WTC11 (cell line): ENCODE measurements around the gene PAK1. TPM values are rescaled to one million over a fixed set of nuclear protein-coding genes. Genes with fewer than 3 reads are reported as not detected.

ENCODE experiments used
- ATAC-seq: fragments of 200-7000 bp; cut with Tn5 transposase; 2 replicates; pipeline ENCODE4 v1.10.0; 2021; ENCODE audit warnings: mild to moderate bottlenecking, moderate library complexity
- CTCF ChIA-PET: fragments of 300-600 bp; sonication (Branson Sonifier 250); formaldehyde crosslinking; loops from one replicate; lab custom pipeline; 2021; ENCODE audit warnings: antibody characterized with exemption; lab: Charles Lee
- POLR2A ChIA-PET: fragments of 350-600 bp; sonication (Branson Sonifier 250); formaldehyde crosslinking; loops from one replicate; lab custom pipeline; 2021; ENCODE audit warnings: antibody characterized with exemption; lab: Charles Lee
- DNase-seq: peaks from one replicate; pipeline ENCODE4 v3.0.0; 2021; ENCODE audit warnings: low spot score
- H3K27ac Mint-ChIP-seq: 2 replicates; pipeline ENCODE4 v1.8.0; 2021; ENCODE audit warnings: mixed read lengths
- H3K27me3 Mint-ChIP-seq: 2 replicates; pipeline ENCODE4 v1.8.0; 2021; ENCODE audit warnings: low read depth, mild to moderate bottlenecking, moderate library complexity, mixed read lengths
- H3K36me3 Mint-ChIP-seq: 2 replicates; pipeline ENCODE4 v1.8.0; 2021; ENCODE audit warnings: mixed read lengths
- H3K4me1 Mint-ChIP-seq: 2 replicates; pipeline ENCODE4 v1.8.0; 2022; ENCODE audit warnings: mixed read lengths
- H3K4me3 Mint-ChIP-seq: 2 replicates; pipeline ENCODE4 v1.8.0; 2021; ENCODE audit warnings: mild to moderate bottlenecking, moderate library complexity, mixed read lengths
- H3K9me3 Mint-ChIP-seq: 2 replicates; pipeline ENCODE4 v1.8.0; 2021; ENCODE audit warnings: mixed read lengths
- CREM ChIP-seq: sonication (generic); formaldehyde crosslinking; IDR thresholded peaks from 2 replicates; pipeline ENCODE4 v1.8.1; 2022; ENCODE audit warnings: mild to moderate bottlenecking, missing genetic modification reagents, moderate library complexity
- FOXP1 ChIP-seq: sonication (generic); formaldehyde crosslinking; IDR thresholded peaks from 2 replicates; pipeline ENCODE4 v1.8.0; 2022; ENCODE audit warnings: missing genetic modification reagents, mild to moderate bottlenecking, moderate library complexity, borderline replicate concordance
- GABPB1 ChIP-seq: sonication (generic); formaldehyde crosslinking; IDR thresholded peaks from 2 replicates; pipeline ENCODE4 v1.8.1; 2023; ENCODE audit warnings: mild to moderate bottlenecking, missing genetic modification reagents
- GRHL2 ChIP-seq: fragments of 250-450 bp; sonication (Bioruptor Pico); IDR thresholded peaks from 2 replicates; pipeline ENCODE4 v1.8.0; 2022; ENCODE audit warnings: mild to moderate bottlenecking, moderate library complexity; ENCODE audit not compliant: insufficient replicate concordance, severe bottlenecking
- MYBL2 ChIP-seq: sonication (generic); formaldehyde crosslinking; IDR thresholded peaks from 2 replicates; pipeline ENCODE4 v1.8.1; 2023; ENCODE audit warnings: mild to moderate bottlenecking, moderate library complexity, missing genetic modification reagents
- NFE2L1 ChIP-seq: sonication (generic); formaldehyde crosslinking; IDR thresholded peaks from 2 replicates; pipeline ENCODE4 v1.8.1; 2023; ENCODE audit warnings: missing genetic modification reagents
- NR2C2 ChIP-seq: sonication (generic); formaldehyde crosslinking; IDR thresholded peaks from 2 replicates; pipeline ENCODE4 v1.8.0; 2022; ENCODE audit warnings: mild to moderate bottlenecking, missing genetic modification reagents
- NR3C1 ChIP-seq: sonication (generic); formaldehyde crosslinking; conservative IDR thresholded peaks from 2 replicates; pipeline ENCODE4 v1.8.1; 2023; ENCODE audit warnings: low read depth, mild to moderate bottlenecking, missing genetic modification reagents
- RELA ChIP-seq: sonication (generic); formaldehyde crosslinking; IDR thresholded peaks from 2 replicates; pipeline ENCODE4 v1.8.1; 2022; ENCODE audit warnings: missing genetic modification reagents, mild to moderate bottlenecking, borderline replicate concordance
- STAT6 ChIP-seq: sonication (generic); formaldehyde crosslinking; conservative IDR thresholded peaks from 2 replicates; pipeline ENCODE4 v1.8.1; 2023; ENCODE audit warnings: mild to moderate bottlenecking, low read depth, missing genetic modification reagents, moderate library complexity
- TEAD4 ChIP-seq: sonication (generic); formaldehyde crosslinking; IDR thresholded peaks from 2 replicates; pipeline ENCODE4 v1.8.0; 2022; ENCODE audit warnings: mild to moderate bottlenecking, missing genetic modification reagents
- USF2 ChIP-seq: sonication (generic); formaldehyde crosslinking; IDR thresholded peaks from 2 replicates; pipeline ENCODE4 v1.8.1; 2023; ENCODE audit warnings: mild to moderate bottlenecking, missing genetic modification reagents, moderate library complexity
- ZMAT4 ChIP-seq: fragments of 250-450 bp; sonication (Bioruptor Pico); IDR thresholded peaks from 2 replicates; pipeline ENCODE4 v1.9.0; 2021; ENCODE audit warnings: mild to moderate bottlenecking
- ZNF396 ChIP-seq: fragments of 250-450 bp; sonication (Bioruptor Pico); IDR thresholded peaks from 2 replicates; pipeline ENCODE4 v1.8.0; 2021; ENCODE audit warnings: mild to moderate bottlenecking, moderate library complexity, borderline replicate concordance
- total RNA-seq: library from RNA; stranded (reverse); gene quantifications from 3 replicates; pipeline ENCODE4 v1.2.3, GENCODE V29; 2021
- TF ChIP-seq, protein P1 (sequence below): sonication (generic); formaldehyde crosslinking; IDR thresholded peaks from 2 replicates; pipeline ENCODE4 v1.8.0; 2022; ENCODE audit warnings: missing genetic modification reagents
- TF ChIP-seq, protein P2 (sequence below): sonication (generic); formaldehyde crosslinking; IDR thresholded peaks from 2 replicates; pipeline ENCODE4 v1.8.0; 2022; ENCODE audit warnings: mild to moderate bottlenecking, missing genetic modification reagents
- TF ChIP-seq, protein P3 (sequence below): fragments of 250-450 bp; sonication (Bioruptor Pico); IDR thresholded peaks from 2 replicates; pipeline ENCODE4 v1.9.0; 2021; ENCODE audit warnings: mild to moderate bottlenecking, borderline replicate concordance
- TF ChIP-seq, protein P4 (sequence below): fragments of 250-450 bp; sonication (Bioruptor Pico); IDR thresholded peaks from 2 replicates; pipeline ENCODE4 v1.9.0; 2021; ENCODE audit warnings: mild to moderate bottlenecking

Gene PAK1
- total RNA-seq, 1 experiment from 2014 or later = 160 TPM

- Mint-ChIP-seq H3K36me3 (no peaks in the 10 kb centered on the region), H3K27ac (no peak overlapping the region), H3K27me3 (peaks cover 2% of the 10 kb centered on the region; the same call in 1 of the 2 replicates), H3K4me1 (peaks cover 15% of the 10 kb centered on the region), H3K4me3 (no peak overlapping the region), H3K9me3 (no peaks in the 10 kb centered on the region)
- POLR2A ChIA-PET = interaction anchor here (0.6 kb wide), 1 partner anchor 8 kb away, joined by 4 read pairs; no protein-coding TSS in a partner anchor
- ATAC-seq = peak; percentile 76
- no peak for DNase-seq
- TF ChIP-seq ZMAT4 (no peak), USF2 (CRISPR knock-in tag) (no peak), TEAD4 (CRISPR knock-in tag) (no peak), GRHL2 (no peak), STAT6 (CRISPR knock-in tag) (no peak), MYBL2 (CRISPR knock-in tag) (no peak), ZNF396 (no peak), NR3C1 (CRISPR knock-in tag) (no peak), FOXP1 (CRISPR knock-in tag) (no peak), RELA (CRISPR knock-in tag) (no peak), NR2C2 (no peak), CREM (no peak), GABPB1 (CRISPR knock-in tag) (no peak)
- TF ChIP-seq, protein P1, sequence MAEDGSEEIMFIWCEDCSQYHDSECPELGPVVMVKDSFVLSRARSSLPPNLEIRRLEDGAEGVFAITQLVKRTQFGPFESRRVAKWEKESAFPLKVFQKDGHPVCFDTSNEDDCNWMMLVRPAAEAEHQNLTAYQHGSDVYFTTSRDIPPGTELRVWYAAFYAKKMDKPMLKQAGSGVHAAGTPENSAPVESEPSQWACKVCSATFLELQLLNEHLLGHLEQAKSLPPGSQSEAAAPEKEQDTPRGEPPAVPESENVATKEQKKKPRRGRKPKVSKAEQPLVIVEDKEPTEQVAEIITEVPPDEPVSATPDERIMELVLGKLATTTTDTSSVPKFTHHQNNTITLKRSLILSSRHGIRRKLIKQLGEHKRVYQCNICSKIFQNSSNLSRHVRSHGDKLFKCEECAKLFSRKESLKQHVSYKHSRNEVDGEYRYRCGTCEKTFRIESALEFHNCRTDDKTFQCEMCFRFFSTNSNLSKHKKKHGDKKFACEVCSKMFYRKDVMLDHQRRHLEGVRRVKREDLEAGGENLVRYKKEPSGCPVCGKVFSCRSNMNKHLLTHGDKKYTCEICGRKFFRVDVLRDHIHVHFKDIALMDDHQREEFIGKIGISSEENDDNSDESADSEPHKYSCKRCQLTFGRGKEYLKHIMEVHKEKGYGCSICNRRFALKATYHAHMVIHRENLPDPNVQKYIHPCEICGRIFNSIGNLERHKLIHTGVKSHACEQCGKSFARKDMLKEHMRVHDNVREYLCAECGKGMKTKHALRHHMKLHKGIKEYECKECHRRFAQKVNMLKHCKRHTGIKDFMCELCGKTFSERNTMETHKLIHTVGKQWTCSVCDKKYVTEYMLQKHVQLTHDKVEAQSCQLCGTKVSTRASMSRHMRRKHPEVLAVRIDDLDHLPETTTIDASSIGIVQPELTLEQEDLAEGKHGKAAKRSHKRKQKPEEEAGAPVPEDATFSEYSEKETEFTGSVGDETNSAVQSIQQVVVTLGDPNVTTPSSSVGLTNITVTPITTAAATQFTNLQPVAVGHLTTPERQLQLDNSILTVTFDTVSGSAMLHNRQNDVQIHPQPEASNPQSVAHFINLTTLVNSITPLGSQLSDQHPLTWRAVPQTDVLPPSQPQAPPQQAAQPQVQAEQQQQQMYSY (CRISPR knock-in tag) = no peak
- TF ChIP-seq, protein P2, sequence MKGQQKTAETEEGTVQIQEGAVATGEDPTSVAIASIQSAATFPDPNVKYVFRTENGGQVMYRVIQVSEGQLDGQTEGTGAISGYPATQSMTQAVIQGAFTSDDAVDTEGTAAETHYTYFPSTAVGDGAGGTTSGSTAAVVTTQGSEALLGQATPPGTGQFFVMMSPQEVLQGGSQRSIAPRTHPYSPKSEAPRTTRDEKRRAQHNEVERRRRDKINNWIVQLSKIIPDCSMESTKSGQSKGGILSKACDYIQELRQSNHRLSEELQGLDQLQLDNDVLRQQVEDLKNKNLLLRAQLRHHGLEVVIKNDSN (CRISPR knock-in tag) = no peak
- CTCF ChIA-PET = interaction anchor here (1.0 to 1.3 kb wide), 2 partner anchors 108 to 287 kb away, joined by 3 to 4 read pairs; partner anchors contain the start of gene AQP11
These were observed 170.6 kb downstream of the PAK1 start for GRCh38 chr11:77303328-77303727.

DNA sequence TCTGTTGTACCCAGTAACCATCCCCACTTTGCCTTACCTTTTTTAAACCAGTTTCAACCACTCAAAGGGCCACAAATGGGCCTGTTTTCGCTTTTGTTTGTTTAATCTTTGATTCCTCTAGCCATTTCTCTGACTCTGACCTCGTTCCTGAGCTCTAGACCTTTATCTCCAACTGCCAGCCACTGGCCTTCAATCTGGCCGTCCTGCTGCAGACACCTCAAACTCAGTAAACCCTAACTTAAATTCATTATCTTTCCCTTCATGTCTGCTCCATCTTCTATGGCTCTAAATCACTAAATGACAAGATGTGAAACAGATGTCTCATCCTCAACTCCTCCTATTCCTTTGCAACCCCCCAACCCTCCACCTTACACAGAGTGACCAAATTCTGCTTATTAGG lies 171.1 kb downstream of the PAK1 start:
- no peak for ATAC-seq
- peaks cover 15% of the 10 kb centered on the region for H3K4me1 Mint-ChIP-seq
- H3K27ac Mint-ChIP-seq = peak overlapping the region; percentile 11; the same call in 1 of the 2 replicates
- H3K36me3 Mint-ChIP-seq = no peaks in the 10 kb centered on the region
- ChIA-PET POLR2A (no interaction called here), CTCF (interaction anchor here (1.3 kb wide), 1 partner anchor 288 kb away, joined by 4 read pairs; the partner anchor contains the start of gene AQP11)
- no peak for DNase-seq
- H3K9me3 Mint-ChIP-seq = no peaks in the 10 kb centered on the region
- TF ChIP-seq, protein P3, sequence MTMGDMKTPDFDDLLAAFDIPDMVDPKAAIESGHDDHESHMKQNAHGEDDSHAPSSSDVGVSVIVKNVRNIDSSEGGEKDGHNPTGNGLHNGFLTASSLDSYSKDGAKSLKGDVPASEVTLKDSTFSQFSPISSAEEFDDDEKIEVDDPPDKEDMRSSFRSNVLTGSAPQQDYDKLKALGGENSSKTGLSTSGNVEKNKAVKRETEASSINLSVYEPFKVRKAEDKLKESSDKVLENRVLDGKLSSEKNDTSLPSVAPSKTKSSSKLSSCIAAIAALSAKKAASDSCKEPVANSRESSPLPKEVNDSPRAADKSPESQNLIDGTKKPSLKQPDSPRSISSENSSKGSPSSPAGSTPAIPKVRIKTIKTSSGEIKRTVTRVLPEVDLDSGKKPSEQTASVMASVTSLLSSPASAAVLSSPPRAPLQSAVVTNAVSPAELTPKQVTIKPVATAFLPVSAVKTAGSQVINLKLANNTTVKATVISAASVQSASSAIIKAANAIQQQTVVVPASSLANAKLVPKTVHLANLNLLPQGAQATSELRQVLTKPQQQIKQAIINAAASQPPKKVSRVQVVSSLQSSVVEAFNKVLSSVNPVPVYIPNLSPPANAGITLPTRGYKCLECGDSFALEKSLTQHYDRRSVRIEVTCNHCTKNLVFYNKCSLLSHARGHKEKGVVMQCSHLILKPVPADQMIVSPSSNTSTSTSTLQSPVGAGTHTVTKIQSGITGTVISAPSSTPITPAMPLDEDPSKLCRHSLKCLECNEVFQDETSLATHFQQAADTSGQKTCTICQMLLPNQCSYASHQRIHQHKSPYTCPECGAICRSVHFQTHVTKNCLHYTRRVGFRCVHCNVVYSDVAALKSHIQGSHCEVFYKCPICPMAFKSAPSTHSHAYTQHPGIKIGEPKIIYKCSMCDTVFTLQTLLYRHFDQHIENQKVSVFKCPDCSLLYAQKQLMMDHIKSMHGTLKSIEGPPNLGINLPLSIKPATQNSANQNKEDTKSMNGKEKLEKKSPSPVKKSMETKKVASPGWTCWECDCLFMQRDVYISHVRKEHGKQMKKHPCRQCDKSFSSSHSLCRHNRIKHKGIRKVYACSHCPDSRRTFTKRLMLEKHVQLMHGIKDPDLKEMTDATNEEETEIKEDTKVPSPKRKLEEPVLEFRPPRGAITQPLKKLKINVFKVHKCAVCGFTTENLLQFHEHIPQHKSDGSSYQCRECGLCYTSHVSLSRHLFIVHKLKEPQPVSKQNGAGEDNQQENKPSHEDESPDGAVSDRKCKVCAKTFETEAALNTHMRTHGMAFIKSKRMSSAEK (CRISPR knock-in tag) = no peak
- TF ChIP-seq, protein P4, sequence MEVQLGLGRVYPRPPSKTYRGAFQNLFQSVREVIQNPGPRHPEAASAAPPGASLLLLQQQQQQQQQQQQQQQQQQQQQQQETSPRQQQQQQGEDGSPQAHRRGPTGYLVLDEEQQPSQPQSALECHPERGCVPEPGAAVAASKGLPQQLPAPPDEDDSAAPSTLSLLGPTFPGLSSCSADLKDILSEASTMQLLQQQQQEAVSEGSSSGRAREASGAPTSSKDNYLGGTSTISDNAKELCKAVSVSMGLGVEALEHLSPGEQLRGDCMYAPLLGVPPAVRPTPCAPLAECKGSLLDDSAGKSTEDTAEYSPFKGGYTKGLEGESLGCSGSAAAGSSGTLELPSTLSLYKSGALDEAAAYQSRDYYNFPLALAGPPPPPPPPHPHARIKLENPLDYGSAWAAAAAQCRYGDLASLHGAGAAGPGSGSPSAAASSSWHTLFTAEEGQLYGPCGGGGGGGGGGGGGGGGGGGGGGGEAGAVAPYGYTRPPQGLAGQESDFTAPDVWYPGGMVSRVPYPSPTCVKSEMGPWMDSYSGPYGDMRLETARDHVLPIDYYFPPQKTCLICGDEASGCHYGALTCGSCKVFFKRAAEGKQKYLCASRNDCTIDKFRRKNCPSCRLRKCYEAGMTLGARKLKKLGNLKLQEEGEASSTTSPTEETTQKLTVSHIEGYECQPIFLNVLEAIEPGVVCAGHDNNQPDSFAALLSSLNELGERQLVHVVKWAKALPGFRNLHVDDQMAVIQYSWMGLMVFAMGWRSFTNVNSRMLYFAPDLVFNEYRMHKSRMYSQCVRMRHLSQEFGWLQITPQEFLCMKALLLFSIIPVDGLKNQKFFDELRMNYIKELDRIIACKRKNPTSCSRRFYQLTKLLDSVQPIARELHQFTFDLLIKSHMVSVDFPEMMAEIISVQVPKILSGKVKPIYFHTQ (CRISPR knock-in tag) = no peak
- no peak for TF ChIP-seq NFE2L1 (CRISPR knock-in tag)
- H3K27me3 Mint-ChIP-seq = peaks cover 2% of the 10 kb centered on the region; the same call in 1 of the 2 replicates
- no peak overlapping the region for H3K4me3 Mint-ChIP-seq
